ENCODE data around the gene ATG2A.
A peak's percentile ranks its signal among the peaks of the same experiment; 100 is the strongest.

The ATG2A gene

DNA sequence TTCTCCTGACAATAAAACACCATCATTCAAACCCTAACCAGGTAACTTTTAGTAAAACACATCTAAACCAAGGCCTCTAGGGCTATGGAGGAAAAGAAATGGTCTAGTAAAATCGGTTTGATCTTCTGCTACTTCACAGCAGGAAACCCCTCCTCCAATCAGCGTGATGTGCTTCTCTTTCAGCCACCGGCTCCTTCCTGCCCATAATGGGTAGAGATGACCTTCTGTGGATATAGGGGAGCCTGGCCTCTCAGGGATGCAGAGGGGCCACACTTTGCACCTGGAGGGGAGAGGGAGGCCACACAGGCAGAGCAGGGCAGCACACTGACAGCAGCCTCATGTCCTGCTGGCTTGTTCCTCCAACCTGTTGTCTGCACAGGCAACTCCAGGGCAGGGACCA, 45.5 kb downstream of the ATG2A start:
- no peak for TF ChIP-seq GABPA (IDR thresholded peaks at IDR 0.05; ENCODE audit: low read depth)
- TF ChIP-seq POLR2AphosphoS5 (IDR thresholded peaks at IDR 0.05; ENCODE audit: low read depth) = no peak
- TF ChIP-seq, protein P1, sequence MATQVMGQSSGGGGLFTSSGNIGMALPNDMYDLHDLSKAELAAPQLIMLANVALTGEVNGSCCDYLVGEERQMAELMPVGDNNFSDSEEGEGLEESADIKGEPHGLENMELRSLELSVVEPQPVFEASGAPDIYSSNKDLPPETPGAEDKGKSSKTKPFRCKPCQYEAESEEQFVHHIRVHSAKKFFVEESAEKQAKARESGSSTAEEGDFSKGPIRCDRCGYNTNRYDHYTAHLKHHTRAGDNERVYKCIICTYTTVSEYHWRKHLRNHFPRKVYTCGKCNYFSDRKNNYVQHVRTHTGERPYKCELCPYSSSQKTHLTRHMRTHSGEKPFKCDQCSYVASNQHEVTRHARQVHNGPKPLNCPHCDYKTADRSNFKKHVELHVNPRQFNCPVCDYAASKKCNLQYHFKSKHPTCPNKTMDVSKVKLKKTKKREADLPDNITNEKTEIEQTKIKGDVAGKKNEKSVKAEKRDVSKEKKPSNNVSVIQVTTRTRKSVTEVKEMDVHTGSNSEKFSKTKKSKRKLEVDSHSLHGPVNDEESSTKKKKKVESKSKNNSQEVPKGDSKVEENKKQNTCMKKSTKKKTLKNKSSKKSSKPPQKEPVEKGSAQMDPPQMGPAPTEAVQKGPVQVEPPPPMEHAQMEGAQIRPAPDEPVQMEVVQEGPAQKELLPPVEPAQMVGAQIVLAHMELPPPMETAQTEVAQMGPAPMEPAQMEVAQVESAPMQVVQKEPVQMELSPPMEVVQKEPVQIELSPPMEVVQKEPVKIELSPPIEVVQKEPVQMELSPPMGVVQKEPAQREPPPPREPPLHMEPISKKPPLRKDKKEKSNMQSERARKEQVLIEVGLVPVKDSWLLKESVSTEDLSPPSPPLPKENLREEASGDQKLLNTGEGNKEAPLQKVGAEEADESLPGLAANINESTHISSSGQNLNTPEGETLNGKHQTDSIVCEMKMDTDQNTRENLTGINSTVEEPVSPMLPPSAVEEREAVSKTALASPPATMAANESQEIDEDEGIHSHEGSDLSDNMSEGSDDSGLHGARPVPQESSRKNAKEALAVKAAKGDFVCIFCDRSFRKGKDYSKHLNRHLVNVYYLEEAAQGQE (IDR thresholded peaks at IDR 0.05; ENCODE audit: insufficient replicate concordance, low read depth) = no peak
- no peak for TF ChIP-seq SPI1 (IDR thresholded peaks at IDR 0.05; ENCODE audit: borderline replicate concordance, low read depth)
- TF ChIP-seq, protein P2, sequence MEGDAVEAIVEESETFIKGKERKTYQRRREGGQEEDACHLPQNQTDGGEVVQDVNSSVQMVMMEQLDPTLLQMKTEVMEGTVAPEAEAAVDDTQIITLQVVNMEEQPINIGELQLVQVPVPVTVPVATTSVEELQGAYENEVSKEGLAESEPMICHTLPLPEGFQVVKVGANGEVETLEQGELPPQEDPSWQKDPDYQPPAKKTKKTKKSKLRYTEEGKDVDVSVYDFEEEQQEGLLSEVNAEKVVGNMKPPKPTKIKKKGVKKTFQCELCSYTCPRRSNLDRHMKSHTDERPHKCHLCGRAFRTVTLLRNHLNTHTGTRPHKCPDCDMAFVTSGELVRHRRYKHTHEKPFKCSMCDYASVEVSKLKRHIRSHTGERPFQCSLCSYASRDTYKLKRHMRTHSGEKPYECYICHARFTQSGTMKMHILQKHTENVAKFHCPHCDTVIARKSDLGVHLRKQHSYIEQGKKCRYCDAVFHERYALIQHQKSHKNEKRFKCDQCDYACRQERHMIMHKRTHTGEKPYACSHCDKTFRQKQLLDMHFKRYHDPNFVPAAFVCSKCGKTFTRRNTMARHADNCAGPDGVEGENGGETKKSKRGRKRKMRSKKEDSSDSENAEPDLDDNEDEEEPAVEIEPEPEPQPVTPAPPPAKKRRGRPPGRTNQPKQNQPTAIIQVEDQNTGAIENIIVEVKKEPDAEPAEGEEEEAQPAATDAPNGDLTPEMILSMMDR (IDR thresholded peaks at IDR 0.05; ENCODE audit: insufficient read depth, low read length) = no peak
- DNase-seq (ENCODE audit: low read depth in 1 of 2, low spot score in 1 of 2) = no peak
- no peak overlapping the region for H3K27ac ChIP-seq (replicated peaks)
- no peak overlapping the region for H3K4me3 ChIP-seq (replicated peaks; ENCODE audit: insufficient read depth, low read length)
- no peaks in the 10 kb centered on the region for H3K27me3 ChIP-seq (ENCODE audit: insufficient read depth, poor library complexity, severe bottlenecking)

DNA sequence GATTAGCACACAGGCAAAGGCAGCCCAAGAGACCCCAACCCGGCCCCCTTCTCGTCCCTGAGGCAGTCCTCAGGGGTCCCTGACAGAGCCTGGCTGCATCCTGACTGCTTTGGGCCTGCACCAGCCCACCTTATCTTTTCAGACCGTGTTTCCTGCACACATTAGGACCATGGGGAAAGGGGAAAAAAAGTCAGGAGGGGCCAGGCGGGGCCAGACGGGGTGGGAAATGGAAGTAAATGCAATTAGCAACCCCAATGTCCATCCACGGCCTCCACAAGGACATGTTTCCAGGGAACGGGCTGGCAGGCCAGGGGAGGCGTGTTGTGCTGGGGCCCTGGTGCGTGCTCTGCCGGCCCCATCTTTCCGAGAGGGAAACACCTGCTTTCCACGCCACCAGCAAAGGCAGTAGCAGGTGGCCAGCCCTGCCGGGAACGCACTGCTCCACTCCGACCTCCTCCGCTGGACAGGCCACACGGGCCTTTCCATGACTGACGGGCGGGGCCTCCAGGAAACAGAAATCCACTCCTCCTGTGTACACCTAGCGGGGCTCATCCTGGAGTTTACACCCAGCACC, 46.0 kb downstream of the ATG2A start:
- TF ChIP-seq GABPA (IDR thresholded peaks at IDR 0.05; ENCODE audit: low read depth) (no peak), POLR2AphosphoS5 (IDR thresholded peaks at IDR 0.05; ENCODE audit: low read depth) (no peak), SPI1 (IDR thresholded peaks at IDR 0.05; ENCODE audit: borderline replicate concordance, low read depth) (no peak)
- TF ChIP-seq, protein P2 (IDR thresholded peaks at IDR 0.05; ENCODE audit: insufficient read depth, low read length) = no peak
- TF ChIP-seq, protein P1 (IDR thresholded peaks at IDR 0.05; ENCODE audit: insufficient replicate concordance, low read depth) = no peak
- no peak overlapping the region for H3K4me3 ChIP-seq (replicated peaks; ENCODE audit: insufficient read depth, low read length)
- H3K27me3 ChIP-seq (ENCODE audit: insufficient read depth, poor library complexity, severe bottlenecking) = no peaks in the 10 kb centered on the region
- DNase-seq (ENCODE audit: low read depth in 1 of 2, low spot score in 1 of 2) = no peak
- peak overlapping the region; percentile 61 for H3K27ac ChIP-seq (replicated peaks)

DNA sequence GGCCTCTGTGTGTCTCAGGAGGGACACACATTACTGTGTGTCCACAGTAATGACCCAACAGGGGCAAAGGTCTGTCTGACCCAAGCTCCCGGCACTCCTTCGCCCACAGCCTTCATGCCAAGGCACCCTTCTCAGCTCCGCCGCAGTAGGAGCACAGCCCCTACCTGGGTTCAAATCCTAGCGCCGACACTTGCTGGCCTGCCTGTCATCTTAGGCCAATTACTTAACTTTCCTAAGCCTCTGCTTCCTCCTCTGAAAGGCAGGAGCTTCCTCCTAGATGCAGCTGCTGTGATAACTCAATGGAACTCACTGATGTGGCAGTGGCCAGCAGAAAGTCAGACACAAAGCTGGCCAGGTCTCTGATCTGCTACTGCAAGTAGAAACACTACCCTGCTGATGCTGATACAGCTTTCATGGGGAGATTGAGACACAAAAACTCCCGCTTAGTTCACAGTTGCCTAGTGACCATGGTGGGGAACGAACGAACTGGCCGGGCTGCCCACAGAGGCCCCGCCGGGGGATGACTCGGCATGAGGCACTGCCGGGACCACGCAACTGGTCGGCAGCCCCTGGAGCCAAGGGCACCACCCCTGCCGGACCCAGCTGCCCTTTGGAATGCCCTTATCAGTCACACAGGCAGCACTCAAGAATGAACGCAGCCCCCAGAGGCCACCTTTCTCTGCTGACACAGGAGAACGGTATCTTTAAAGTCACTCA, 46.7 kb downstream of the ATG2A start:
- H3K4me3 ChIP-seq (replicated peaks; ENCODE audit: insufficient read depth, low read length) = no peak overlapping the region
- H3K27me3 ChIP-seq (ENCODE audit: insufficient read depth, poor library complexity, severe bottlenecking) = no peaks in the 10 kb centered on the region
- DNase-seq (ENCODE audit: low read depth in 1 of 2, low spot score in 1 of 2) = peak in 1 of 2 experiments; percentile 79
- TF ChIP-seq GABPA (IDR thresholded peaks at IDR 0.05; ENCODE audit: low read depth) = no peak
- TF ChIP-seq, protein P2 (IDR thresholded peaks at IDR 0.05; ENCODE audit: insufficient read depth, low read length) = no peak
- TF ChIP-seq POLR2AphosphoS5 (IDR thresholded peaks at IDR 0.05; ENCODE audit: low read depth) = no peak
- TF ChIP-seq, protein P1 (IDR thresholded peaks at IDR 0.05; ENCODE audit: insufficient replicate concordance, low read depth) = no peak
- no peak for TF ChIP-seq SPI1 (IDR thresholded peaks at IDR 0.05; ENCODE audit: borderline replicate concordance, low read depth)
- peak overlapping the region; percentile 61 for H3K27ac ChIP-seq (replicated peaks)

Data from HL-60 (cell line).